Measurements from ENCODE around the gene SMYD3. TPM values are rescaled to one million over a fixed set of nuclear protein-coding genes. Genes with fewer than 3 reads are reported as not detected.

The SMYD3 gene
- total and polyA plus RNA-seq, 9 of the 15 experiments (the other 6 are each of a cell fraction or from before 2014, with no cell fraction given): 128 to 440 (median 197) TPM

DNA sequence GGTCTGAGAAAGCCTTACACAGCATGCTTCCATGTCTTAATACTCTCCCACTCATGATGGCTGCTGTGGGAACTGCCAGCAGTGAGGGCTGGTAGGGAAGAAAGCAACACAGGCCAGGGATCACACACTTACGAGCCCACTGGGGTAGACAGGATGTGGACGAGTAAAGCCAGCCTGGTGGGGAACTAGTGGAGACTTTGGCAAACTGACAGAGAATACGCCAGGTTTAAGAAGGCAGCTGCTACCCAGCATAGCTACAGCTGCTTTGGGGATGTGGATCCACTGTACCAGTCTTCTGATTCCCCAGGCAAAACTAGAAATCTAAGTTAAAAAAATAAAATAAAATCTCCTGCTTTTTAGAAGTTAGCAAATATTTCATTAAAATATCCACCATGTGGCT, 664.0 kb downstream of the SMYD3 start:
- 54% methylated on average over 3 of the region's 3 CpGs for WGBS (ENCODE audit: insufficient coverage, low coverage, missing lambda C conversion rate)
- no peak overlapping the region for H3K4me2 ChIP-seq (ENCODE audit: insufficient read depth, low read length)
- no peak overlapping the region for H3K27ac ChIP-seq (ENCODE audit: extremely low read depth, low read depth, low read length)
- ChIA-PET CTCF (ENCODE audit: low intra/inter-chr PET ratio) (no interaction called here), POLR2A (interaction anchor here (0.7 to 1.5 kb wide), 2 partner anchors 10 to 12 kb away, joined by 4 to 5 read pairs; no protein-coding TSS in a partner anchor)
- no peak overlapping the region for H3K9ac ChIP-seq (ENCODE audit: insufficient read depth in 1 of 2, low read depth in 2 of 2, low read length in 2 of 2)
- ATAC-seq: no peak
- no peaks in the 10 kb centered on the region for H4K20me1 ChIP-seq (replicated peaks; ENCODE audit: control insufficient read depth, insufficient read depth, low read length)
- H3K9me3 ChIP-seq (replicated peaks; ENCODE audit: control insufficient read depth, insufficient read depth, low read depth, low read length): no peaks in the 10 kb centered on the region
- H3K27me3 ChIP-seq (ENCODE audit: control insufficient read depth in 2 of 2, insufficient read depth in 2 of 2, low read length in 2 of 2): no peaks in the 10 kb centered on the region
- H3K4me1 ChIP-seq (replicated peaks in 1 of 2; ENCODE audit: control insufficient read depth in 2 of 2, insufficient read depth in 2 of 2, low read length in 2 of 2): no peaks in the 10 kb centered on the region
- no peak overlapping the region for H2AFZ ChIP-seq (ENCODE audit: low read depth, low read length)
- 0 out of 3 replicates have a peak, but pooled peaks cover 2% of the 10 kb centered on the region for H3K79me2 ChIP-seq (ENCODE audit: control insufficient read depth, insufficient read depth, low read length)
- in situ Hi-C loops (cut with MboI): no loop called here
- no peak overlapping the region for H3K4me3 ChIP-seq
- no peak for DNase-seq (ENCODE audit: extremely low read depth in 1 of 4, low spot score in 3 of 4)
- H3K9me1 ChIP-seq (ENCODE audit: control insufficient read depth, insufficient read depth, low read length): no peaks in the 10 kb centered on the region
- no peak for TF ChIP-seq ESRRA (IDR thresholded peaks at IDR 0.05; ENCODE audit: borderline replicate concordance, low read depth)
- no peak for TF ChIP-seq PYGO2 (tag; IDR thresholded peaks at IDR 0.05)
- no peak for TF ChIP-seq TAL1 (IDR thresholded peaks at IDR 0.05)
- no peak for TF ChIP-seq ZNF184 (CRISPR knock-in tag; IDR thresholded peaks at IDR 0.05)
- TF ChIP-seq, protein P1, sequence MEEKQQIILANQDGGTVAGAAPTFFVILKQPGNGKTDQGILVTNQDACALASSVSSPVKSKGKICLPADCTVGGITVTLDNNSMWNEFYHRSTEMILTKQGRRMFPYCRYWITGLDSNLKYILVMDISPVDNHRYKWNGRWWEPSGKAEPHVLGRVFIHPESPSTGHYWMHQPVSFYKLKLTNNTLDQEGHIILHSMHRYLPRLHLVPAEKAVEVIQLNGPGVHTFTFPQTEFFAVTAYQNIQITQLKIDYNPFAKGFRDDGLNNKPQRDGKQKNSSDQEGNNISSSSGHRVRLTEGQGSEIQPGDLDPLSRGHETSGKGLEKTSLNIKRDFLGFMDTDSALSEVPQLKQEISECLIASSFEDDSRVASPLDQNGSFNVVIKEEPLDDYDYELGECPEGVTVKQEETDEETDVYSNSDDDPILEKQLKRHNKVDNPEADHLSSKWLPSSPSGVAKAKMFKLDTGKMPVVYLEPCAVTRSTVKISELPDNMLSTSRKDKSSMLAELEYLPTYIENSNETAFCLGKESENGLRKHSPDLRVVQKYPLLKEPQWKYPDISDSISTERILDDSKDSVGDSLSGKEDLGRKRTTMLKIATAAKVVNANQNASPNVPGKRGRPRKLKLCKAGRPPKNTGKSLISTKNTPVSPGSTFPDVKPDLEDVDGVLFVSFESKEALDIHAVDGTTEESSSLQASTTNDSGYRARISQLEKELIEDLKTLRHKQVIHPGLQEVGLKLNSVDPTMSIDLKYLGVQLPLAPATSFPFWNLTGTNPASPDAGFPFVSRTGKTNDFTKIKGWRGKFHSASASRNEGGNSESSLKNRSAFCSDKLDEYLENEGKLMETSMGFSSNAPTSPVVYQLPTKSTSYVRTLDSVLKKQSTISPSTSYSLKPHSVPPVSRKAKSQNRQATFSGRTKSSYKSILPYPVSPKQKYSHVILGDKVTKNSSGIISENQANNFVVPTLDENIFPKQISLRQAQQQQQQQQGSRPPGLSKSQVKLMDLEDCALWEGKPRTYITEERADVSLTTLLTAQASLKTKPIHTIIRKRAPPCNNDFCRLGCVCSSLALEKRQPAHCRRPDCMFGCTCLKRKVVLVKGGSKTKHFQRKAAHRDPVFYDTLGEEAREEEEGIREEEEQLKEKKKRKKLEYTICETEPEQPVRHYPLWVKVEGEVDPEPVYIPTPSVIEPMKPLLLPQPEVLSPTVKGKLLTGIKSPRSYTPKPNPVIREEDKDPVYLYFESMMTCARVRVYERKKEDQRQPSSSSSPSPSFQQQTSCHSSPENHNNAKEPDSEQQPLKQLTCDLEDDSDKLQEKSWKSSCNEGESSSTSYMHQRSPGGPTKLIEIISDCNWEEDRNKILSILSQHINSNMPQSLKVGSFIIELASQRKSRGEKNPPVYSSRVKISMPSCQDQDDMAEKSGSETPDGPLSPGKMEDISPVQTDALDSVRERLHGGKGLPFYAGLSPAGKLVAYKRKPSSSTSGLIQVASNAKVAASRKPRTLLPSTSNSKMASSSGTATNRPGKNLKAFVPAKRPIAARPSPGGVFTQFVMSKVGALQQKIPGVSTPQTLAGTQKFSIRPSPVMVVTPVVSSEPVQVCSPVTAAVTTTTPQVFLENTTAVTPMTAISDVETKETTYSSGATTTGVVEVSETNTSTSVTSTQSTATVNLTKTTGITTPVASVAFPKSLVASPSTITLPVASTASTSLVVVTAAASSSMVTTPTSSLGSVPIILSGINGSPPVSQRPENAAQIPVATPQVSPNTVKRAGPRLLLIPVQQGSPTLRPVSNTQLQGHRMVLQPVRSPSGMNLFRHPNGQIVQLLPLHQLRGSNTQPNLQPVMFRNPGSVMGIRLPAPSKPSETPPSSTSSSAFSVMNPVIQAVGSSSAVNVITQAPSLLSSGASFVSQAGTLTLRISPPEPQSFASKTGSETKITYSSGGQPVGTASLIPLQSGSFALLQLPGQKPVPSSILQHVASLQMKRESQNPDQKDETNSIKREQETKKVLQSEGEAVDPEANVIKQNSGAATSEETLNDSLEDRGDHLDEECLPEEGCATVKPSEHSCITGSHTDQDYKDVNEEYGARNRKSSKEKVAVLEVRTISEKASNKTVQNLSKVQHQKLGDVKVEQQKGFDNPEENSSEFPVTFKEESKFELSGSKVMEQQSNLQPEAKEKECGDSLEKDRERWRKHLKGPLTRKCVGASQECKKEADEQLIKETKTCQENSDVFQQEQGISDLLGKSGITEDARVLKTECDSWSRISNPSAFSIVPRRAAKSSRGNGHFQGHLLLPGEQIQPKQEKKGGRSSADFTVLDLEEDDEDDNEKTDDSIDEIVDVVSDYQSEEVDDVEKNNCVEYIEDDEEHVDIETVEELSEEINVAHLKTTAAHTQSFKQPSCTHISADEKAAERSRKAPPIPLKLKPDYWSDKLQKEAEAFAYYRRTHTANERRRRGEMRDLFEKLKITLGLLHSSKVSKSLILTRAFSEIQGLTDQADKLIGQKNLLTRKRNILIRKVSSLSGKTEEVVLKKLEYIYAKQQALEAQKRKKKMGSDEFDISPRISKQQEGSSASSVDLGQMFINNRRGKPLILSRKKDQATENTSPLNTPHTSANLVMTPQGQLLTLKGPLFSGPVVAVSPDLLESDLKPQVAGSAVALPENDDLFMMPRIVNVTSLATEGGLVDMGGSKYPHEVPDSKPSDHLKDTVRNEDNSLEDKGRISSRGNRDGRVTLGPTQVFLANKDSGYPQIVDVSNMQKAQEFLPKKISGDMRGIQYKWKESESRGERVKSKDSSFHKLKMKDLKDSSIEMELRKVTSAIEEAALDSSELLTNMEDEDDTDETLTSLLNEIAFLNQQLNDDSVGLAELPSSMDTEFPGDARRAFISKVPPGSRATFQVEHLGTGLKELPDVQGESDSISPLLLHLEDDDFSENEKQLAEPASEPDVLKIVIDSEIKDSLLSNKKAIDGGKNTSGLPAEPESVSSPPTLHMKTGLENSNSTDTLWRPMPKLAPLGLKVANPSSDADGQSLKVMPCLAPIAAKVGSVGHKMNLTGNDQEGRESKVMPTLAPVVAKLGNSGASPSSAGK (IDR thresholded peaks at IDR 0.05): no peak
- TF ChIP-seq YBX1 (IDR thresholded peaks at IDR 0.05): no peak
- no peak for TF ChIP-seq ZNF507 (tag; conservative IDR thresholded peaks at IDR 0.05)
- FAIRE-seq: no peak
- intact Hi-C loops (cut with micrococcal nuclease): no loop called here
- peaks cover 65% of the 10 kb centered on the region for H3K36me3 ChIP-seq (ENCODE audit: control insufficient read depth, insufficient read depth, low read length)
- no TSS peak for BruUV-seq (replicated peaks)

Data from K562 (cell line).